GM18511 (cell line): ENCODE measurements around the gene DSC1.

Experiments used
- ATAC-seq: cut with Tn5 transposase; IDR thresholded peaks from one replicate; pipeline ENCODE4 v1.9.1; 2021; ENCODE audit warnings: mild to moderate bottlenecking, moderate library complexity; ENCODE audit not compliant: unreplicated experiment

The DSC1 gene

GRCh38 chr18:31104444-31104843 lies 58.2 kb downstream of the DSC1 start:
- ATAC-seq: no peak

- no peak for ATAC-seq
Observed at GRCh38 chr18:31103423-31103822, 59.2 kb downstream of the DSC1 start.

GRCh38 chr18:31102941-31103340 lies 59.7 kb downstream of the DSC1 start:
- ATAC-seq: no peak

GRCh38 chr18:31102025-31102684 lies 60.5 kb downstream of the DSC1 start, which contains the start of gene DSC2:
TSS of gene DSC2 (minus strand) at chr18:31102421. CDS start at chr18:31101971, 450 bp downstream.
- no peak for ATAC-seq

- ATAC-seq: no peak
Observed at GRCh38 chr18:31101183-31102024, 61.3 kb downstream of the DSC1 start.

GRCh38 chr18:31100436-31101182 lies 62.0 kb downstream of the DSC1 start:
- no peak for ATAC-seq

GRCh38 chr18:31099450-31100230 lies 63.0 kb downstream of the DSC1 start:
- no peak for ATAC-seq

- ATAC-seq: no peak
Observed at GRCh38 chr18:31098878-31099277, 63.8 kb downstream of the DSC1 start.

- no peak for ATAC-seq
Observed at GRCh38 chr18:31097666-31098065, 65.0 kb downstream of the DSC1 start.

GRCh38 chr18:31093880-31094279 lies 68.8 kb downstream of the DSC1 start:
- ATAC-seq: no peak

GRCh38 chr18:31093294-31093693 lies 69.4 kb downstream of the DSC1 start:
- no peak for ATAC-seq

- ATAC-seq: no peak
Observed at GRCh38 chr18:31091350-31091749, 71.3 kb downstream of the DSC1 start.

- no peak for ATAC-seq
Observed at GRCh38 chr18:31088532-31088931, 74.1 kb downstream of the DSC1 start.

GRCh38 chr18:31079973-31080372 lies 82.7 kb downstream of the DSC1 start:
- ATAC-seq: no peak
